Glomerular endothelial cell (primary cell): ENCODE results near the gene SLC25A44. TPM values are rescaled to one million over a fixed set of nuclear protein-coding genes. Genes with fewer than 3 reads are reported as not detected.
"Not testable (repeated sequence)": the region's sequence is repeated elsewhere in the genome, so short reads cannot be mapped to it uniquely, and the experiment has no call there.

Source experiments
- DNase-seq: peaks from one replicate; pipeline ENCODE4 v3.0.0-alpha.2; 2011; ENCODE audit warnings: low read depth, low spot score; ENCODE audit errors: extremely low read depth
- total RNA-seq: library from RNA; depleted of rRNA; stranded (reverse); fragments of >200 nt; gene quantifications from 2 replicates; pipeline ENCODE4 v1.2.3, GENCODE V29; 2015

The SLC25A44 gene
- total RNA-seq, 1 donor from 2014 or later = 16.8 TPM

DNA sequence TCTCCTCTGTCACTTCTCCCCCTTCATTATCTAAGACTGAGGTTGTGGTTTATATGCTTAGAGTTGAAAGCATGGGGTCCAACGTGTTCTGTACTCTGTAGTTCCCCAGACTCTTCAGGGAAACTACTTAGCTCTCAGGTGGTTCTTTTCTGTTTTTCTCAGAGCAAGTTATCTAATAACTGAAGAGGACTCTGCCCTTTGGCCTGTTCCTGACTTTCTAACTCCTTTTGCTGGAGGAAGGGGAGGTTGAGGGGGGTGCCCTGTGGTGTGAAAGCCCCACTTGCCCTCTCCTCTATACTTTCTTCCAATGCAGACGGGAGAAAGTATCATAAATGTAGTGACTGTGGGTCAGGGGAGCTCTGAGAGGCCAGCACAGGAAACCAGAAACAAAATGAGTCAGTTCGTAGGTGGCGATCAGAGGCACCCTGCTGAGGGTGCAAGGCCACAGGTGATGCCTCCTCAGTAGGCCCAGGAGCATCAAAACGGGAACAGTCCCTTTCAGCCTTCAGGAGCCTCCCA is 5.0 kb downstream of the SLC25A44 start:
- no peak for DNase-seq

DNA sequence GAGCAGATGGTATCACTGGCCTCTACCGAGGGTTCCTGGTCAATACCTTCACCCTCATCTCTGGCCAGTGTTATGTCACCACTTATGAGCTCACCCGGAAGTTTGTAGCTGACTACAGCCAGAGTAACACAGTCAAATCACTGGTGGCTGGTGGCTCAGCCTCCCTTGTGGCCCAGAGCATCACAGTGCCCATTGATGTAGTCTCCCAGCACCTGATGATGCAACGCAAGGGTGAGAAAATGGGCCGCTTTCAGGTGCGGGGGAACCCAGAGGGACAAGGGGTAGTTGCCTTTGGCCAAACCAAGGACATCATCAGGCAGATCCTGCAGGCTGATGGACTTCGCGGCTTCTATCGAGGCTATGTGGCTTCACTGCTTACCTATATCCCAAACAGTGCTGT is 6.1 kb downstream of the SLC25A44 start:
- DNase-seq = no peak

GRCh38 chr1:156203331-156203730 is 9.4 kb downstream of the SLC25A44 start:
- no peak for DNase-seq

DNA sequence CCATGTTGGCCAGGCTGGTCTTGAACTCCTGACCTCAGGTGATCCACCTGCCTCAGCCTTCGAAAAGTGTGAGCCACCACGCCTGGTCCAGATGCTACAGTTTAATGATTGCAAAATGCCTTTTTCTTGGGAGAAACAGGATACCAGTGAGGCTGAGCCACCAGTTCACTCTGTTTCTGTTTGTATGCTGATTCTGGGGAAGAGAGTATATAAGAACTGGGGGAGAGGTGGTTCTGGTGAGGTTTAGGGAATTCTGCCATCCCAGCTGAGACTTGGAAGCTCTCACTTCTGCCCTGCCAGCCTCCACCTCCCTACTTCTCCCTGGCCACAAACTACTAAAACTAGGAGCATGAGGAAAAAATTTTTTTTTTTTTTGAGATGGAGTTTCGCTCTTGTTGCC is 10.8 kb downstream of the SLC25A44 start:
- DNase-seq = no peak

GRCh38 chr1:156211243-156211642 is 17.3 kb downstream of the SLC25A44 start:
- DNase-seq = no peak

DNA sequence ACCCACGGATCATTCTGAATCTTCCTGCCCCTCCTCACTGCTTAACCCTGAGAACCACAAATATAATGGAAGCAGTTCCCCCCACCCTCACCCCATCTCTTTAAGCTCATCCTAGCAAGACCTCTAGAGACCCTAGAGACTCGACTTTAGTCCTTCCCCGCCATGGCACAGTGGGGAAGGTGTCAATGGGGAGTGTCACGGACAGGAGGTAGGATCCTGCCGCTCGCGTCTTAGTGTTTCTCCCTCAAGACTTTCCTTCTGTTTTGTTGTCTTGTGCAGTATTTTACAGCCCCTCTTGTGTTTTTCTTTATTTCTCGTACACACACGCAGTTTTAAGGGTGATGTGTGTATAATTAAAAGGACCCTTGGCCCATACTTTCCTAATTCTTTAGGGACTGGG is 18.2 kb downstream of the SLC25A44 start:
- DNase-seq = no peak

DNA sequence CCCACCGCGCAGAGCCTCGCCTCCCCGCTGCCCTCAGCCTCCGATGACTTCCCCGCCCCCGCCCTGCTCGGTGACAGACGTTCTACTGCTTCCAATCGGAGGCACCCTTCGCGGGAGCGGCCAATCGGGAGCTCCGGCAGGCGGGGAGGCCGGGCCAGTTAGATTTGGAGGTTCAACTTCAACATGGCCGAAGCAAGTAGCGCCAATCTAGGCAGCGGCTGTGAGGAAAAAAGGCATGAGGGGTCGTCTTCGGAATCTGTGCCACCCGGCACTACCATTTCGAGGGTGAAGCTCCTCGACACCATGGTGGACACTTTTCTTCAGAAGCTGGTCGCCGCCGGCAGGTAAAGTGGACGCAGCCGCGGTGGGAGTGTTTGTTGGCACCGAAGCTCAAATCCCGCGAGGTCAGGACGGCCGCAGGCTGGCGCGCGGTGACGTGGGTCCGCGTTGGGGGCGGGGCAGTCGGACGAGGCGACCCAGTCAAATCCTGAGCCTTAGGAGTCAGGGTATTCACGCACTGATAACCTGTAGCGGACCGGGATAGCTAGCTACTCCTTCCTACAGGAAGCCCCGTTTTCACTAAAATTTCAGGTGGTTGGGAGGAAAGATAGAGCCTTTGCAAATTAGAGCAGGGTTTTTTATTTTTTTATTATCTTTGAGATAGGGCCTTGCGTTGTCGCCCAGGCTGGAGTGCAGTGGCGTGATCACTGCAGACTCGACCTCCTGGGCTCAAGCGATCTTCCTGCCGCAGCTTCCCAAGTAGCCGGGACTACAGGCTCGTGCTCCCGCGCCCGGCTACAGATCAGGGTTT is 19.1 kb downstream of the SLC25A44 start, which contains the start of gene PMF1:
Gene PMF1, plus strand, starts transcription at position 175 of the 811 bp plus-strand sequence. Its CDS starts 9 bp downstream, at position 184.
- DNase-seq = peak; percentile 87

- DNase-seq = no peak
Measured at GRCh38 chr1:156213644-156213966, 19.7 kb downstream of the SLC25A44 start.

- DNase-seq = no peak
Measured at GRCh38 chr1:156214024-156214748, 20.3 kb downstream of the SLC25A44 start.

- not testable (repeated sequence) for DNase-seq
Measured at GRCh38 chr1:156216361-156217086, 22.6 kb downstream of the SLC25A44 start.

DNA sequence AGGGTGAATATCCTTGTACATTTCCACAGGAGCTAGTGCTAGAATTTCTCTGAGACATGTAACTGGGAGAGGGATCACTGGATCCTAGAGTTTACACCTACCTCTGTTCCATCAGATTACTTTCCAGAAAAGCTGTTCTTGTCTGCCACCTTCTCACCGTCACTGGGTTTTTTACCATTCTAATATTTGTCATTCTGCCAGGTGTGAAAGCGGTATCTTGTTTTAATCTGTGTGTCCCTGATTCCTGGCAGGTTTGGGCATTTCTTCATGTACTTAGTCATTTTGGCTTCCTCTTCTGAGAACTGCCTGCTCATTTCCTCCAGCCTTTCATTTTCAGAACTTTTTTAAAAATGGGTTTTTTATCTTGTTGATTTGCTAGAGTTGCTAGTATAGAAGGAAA is 24.0 kb downstream of the SLC25A44 start:
- DNase-seq = no peak

DNA sequence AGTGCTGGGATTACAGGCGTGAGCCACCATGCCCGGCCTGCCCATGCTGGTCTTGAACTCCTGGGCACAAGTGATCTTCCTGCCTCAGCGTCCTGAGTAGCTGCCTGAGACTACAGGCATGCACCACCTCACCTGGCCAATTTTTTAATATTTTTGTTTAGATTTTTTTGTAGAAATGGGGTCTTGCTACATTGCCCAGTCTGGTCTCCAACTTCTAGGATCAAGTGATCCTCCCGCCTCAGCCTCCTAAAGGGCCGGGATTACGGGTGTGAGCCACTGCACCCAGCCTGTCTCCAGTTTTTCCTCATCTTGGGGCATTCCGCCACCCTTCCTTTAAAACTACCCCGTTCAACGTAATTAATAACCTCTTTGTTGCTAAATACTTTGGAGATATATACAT is 26.3 kb downstream of the SLC25A44 start:
- no peak for DNase-seq

- no peak for DNase-seq
Measured at GRCh38 chr1:156221986-156222692, 28.2 kb downstream of the SLC25A44 start.

GRCh38 chr1:156225677-156226014 is 31.7 kb downstream of the SLC25A44 start:
- no peak for DNase-seq

- no peak for DNase-seq
Measured at GRCh38 chr1:156226116-156226538, 32.2 kb downstream of the SLC25A44 start.

- no peak for DNase-seq
Measured at GRCh38 chr1:156226782-156227181, 32.9 kb downstream of the SLC25A44 start.

DNA sequence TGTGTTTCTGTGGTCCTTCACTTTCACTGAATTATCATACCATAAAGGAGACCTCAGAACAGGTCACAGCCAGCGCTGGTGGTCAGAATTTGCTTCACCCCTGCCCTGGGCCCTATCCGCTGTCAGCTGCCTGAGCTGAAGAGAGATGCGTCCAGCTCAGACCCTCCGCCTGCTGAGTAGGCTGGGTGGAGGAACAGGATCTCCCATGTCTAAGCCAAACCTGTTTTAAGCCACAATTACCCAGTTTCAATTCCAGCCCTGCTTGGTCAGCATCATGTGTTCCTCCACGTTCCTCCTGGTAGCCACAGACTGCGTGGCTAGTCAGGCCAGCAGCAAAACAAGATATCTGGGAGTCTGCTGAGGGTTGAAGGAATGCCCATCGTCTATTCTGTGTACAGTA is 34.6 kb downstream of the SLC25A44 start:
- DNase-seq = no peak

GRCh38 chr1:156229809-156230472 is 36.0 kb downstream of the SLC25A44 start:
- no peak for DNase-seq

- no peak for DNase-seq
Measured at GRCh38 chr1:156230473-156230837, 36.6 kb downstream of the SLC25A44 start.

DNA sequence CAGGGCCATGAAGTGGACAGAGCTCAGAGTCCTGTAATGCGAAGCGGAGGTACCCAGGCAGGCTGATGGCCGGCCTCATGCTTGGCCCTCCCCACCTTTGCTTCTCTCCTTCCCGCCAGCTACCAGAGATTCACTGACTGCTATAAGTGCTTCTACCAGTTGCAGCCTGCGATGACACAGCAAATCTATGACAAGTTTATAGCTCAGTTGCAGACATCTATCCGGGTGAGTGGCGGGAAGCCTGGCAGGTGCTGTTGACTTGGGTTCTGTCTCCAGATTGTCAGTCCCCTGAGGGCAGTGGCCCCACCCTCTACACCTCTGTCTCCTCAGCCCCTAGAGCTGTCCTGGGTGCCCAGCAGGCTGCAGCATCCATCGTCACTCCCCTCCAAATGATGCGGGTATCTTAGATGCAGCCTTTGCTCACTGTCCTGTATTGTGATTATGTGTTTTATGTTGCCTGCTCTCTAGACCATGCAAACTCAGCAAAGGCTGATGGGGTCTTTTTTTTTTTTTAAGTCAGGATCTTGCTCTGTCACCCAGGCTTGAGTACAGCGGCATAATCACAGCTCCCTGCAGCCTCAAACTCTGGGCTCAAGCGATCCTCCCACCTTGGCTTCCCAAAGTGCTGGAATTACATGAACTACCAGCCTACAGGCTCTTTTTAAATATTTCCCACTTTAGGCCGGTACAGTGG is 38.4 kb downstream of the SLC25A44 start:
- no peak for DNase-seq
